PC-3 (cell line): ENCODE results near the gene PSMD7. TPM values are rescaled to one million over a fixed set of nuclear protein-coding genes. Genes with fewer than 3 reads are reported as not detected.

Source experiments
- ATAC-seq: fragments of 200-7000 bp; cut with Tn5 transposase; 2 replicates; pipeline ENCODE4 v1.9.1; 2020; ENCODE audit warnings: mild to moderate bottlenecking, moderate library complexity
- BruUV-seq: library from RNA; stranded (reverse); fragments of 400-500 nt; replicated peaks from 2 replicates; lab custom pipeline; 2021; lab: Mats Ljungman, UMichigan
- CTCF ChIA-PET: fragments of 300-600 bp; sonication (Branson Sonifier 250); formaldehyde crosslinking; loops from one replicate; lab custom pipeline; 2022; ENCODE audit warnings: antibody characterized with exemption; lab: Charles Lee
- POLR2A ChIA-PET: fragments of 300-600 bp; sonication (Branson Sonifier 250); formaldehyde crosslinking; loops from one replicate; lab custom pipeline; 2022; ENCODE audit warnings: antibody characterized with exemption; ENCODE audit not compliant: unreplicated experiment; lab: Charles Lee
- DNase-seq: peaks from one replicate; pipeline ENCODE4 v3.0.0-alpha.2; 2015
- H2AFZ ChIP-seq: fragments of 300-600 bp; sonication (generic); 2 replicates; pipeline ENCODE4 v1.6.0; 2016; ENCODE audit warnings: antibody characterized with exemption, low read length
- H3F3A ChIP-seq: fragments of 300-600 bp; sonication (generic); one replicate; pipeline ENCODE4 v1.6.0; 2017; ENCODE audit warnings: antibody characterized with exemption, low read length, control low read depth, mild to moderate bottlenecking; ENCODE audit not compliant: unreplicated experiment
- H3K27ac ChIP-seq: fragments of 300-600 bp; sonication (generic); 2 replicates; pipeline ENCODE4 v1.5.1; 2016; ENCODE audit warnings: mild to moderate bottlenecking, low read length
- H3K27me3 ChIP-seq: fragments of 300-600 bp; sonication (generic); 2 replicates; pipeline ENCODE4 v1.6.1; 2016; ENCODE audit warnings: low read length, mixed read lengths
- H3K36me3 ChIP-seq: fragments of 300-600 bp; sonication (generic); 2 replicates; pipeline ENCODE4 v1.6.1; 2016; ENCODE audit warnings: low read depth, mixed run types, low read length, mixed read lengths
- H3K4me1 ChIP-seq: fragments of 300-600 bp; sonication (generic); 2 replicates; pipeline ENCODE4 v1.5.1; 2016; ENCODE audit warnings: low read length; ENCODE audit not compliant: insufficient read depth
- H3K4me2 ChIP-seq: fragments of 300-600 bp; sonication (generic); 2 replicates; pipeline ENCODE4 v1.6.0; 2016; ENCODE audit warnings: low read length
- H3K4me3 ChIP-seq: fragments of 300-600 bp; sonication (generic); 2 replicates; pipeline ENCODE4 v1.5.1; 2016; ENCODE audit warnings: mild to moderate bottlenecking, low read length, mixed read lengths
- H3K79me2 ChIP-seq: fragments of 300-600 bp; sonication (generic); 2 replicates; pipeline ENCODE4 v1.6.1; 2017; ENCODE audit warnings: low read length, mixed read lengths
- H3K9ac ChIP-seq: fragments of 300-600 bp; sonication (generic); 2 replicates; pipeline ENCODE4 v1.6.0; 2016; ENCODE audit warnings: mild to moderate bottlenecking, low read length
- H3K9me2 ChIP-seq: fragments of 300-600 bp; sonication (generic); replicated peaks from 2 replicates; pipeline ENCODE4 v1.6.1; 2016; ENCODE audit warnings: mixed run types, low read length, mixed read lengths
- H3K9me3 ChIP-seq: fragments of 300-600 bp; sonication (generic); 2 replicates; pipeline ENCODE4 v1.6.1; 2016; ENCODE audit warnings: low read length, mixed read lengths
- H4K20me1 ChIP-seq: fragments of 300-600 bp; sonication (generic); 2 replicates; pipeline ENCODE4 v1.6.1; 2016; ENCODE audit warnings: low read length, mixed read lengths
- CTCF ChIP-seq: fragments of 300-600 bp; sonication (generic); conservative IDR thresholded peaks from 2 replicates; pipeline ENCODE4 v1.5.1; 2017; ENCODE audit warnings: antibody characterized with exemption, low read depth, mild to moderate bottlenecking, low read length
- EZH2 ChIP-seq: fragments of 300-600 bp; sonication (generic); IDR thresholded peaks from one replicate; pipeline ENCODE4 v1.6.1; 2017; ENCODE audit warnings: antibody characterized with exemption, mild to moderate bottlenecking, low read length; ENCODE audit not compliant: unreplicated experiment
- EZH2phosphoT487 ChIP-seq: fragments of 300-600 bp; sonication (generic); IDR thresholded peaks from 2 replicates; pipeline ENCODE4 v1.6.1; 2018; ENCODE audit warnings: mild to moderate bottlenecking, antibody characterized with exemption, low read length, borderline replicate concordance
- intact Hi-C: fragments of 100-400 bp; cut with micrococcal nuclease; formaldehyde crosslinking; loops from 2 replicates; pipeline ENCODE4 v1.9.0; 2023
- total RNA-seq: library from RNA; depleted of rRNA; stranded (reverse); fragments of >200 nt; gene quantifications from 2 replicates; pipeline ENCODE4 v1.2.3, GENCODE V29; 2014

The PSMD7 gene
- total RNA-seq, 1 experiment from 2014 or later, result 70.3 TPM

GRCh38 chr16:74283716-74284115 is 12.9 kb upstream of the PSMD7 start:
- DNase-seq, result no peak
- H3K9me3 ChIP-seq, result no peaks in the 10 kb centered on the region
- H3K4me2 ChIP-seq, result no peak overlapping the region
- H2AFZ ChIP-seq, result no peak overlapping the region
- no peak overlapping the region for H3K9ac ChIP-seq
- H3K27ac ChIP-seq, result no peak overlapping the region
- H4K20me1 ChIP-seq, result no peaks in the 10 kb centered on the region
- H3K9me2 ChIP-seq, result no peaks in the 10 kb centered on the region
- H3K4me1 ChIP-seq, result no peaks in the 10 kb centered on the region
- ChIA-PET CTCF (no interaction called here), POLR2A (no interaction called here)
- no peaks in the 10 kb centered on the region for H3K79me2 ChIP-seq
- 0 out of 2 replicates have a peak, but pooled peaks cover 6% of the 10 kb centered on the region for H3K27me3 ChIP-seq
- intact Hi-C loops, result no loop called here
- no peak for ATAC-seq
- no peaks in the 10 kb centered on the region for H3K36me3 ChIP-seq
- H3K4me3 ChIP-seq, result no peak overlapping the region
- BruUV-seq, result no TSS peak
- no peaks in the 10 kb centered on the region for H3F3A ChIP-seq
- no peak for TF ChIP-seq CTCF
- no peak for TF ChIP-seq EZH2
- no peak for TF ChIP-seq EZH2phosphoT487

GRCh38 chr16:74288065-74288464 is 8.5 kb upstream of the PSMD7 start:
- ATAC-seq, result no peak
- no TSS peak for BruUV-seq
- H3K9me2 ChIP-seq, result no peaks in the 10 kb centered on the region
- intact Hi-C loops, result no loop called here
- H3K27ac ChIP-seq, result no peak overlapping the region
- H3K9me3 ChIP-seq, result no peaks in the 10 kb centered on the region
- H3K27me3 ChIP-seq, result no peaks in the 10 kb centered on the region
- CTCF ChIA-PET, result no interaction called here
- H3F3A ChIP-seq, result no peaks in the 10 kb centered on the region
- TF ChIP-seq EZH2 (no peak), EZH2phosphoT487 (no peak), CTCF (no peak)
- H3K4me3 ChIP-seq, result no peak overlapping the region
- no peak overlapping the region for H3K9ac ChIP-seq
- DNase-seq, result no peak
- no peaks in the 10 kb centered on the region for H3K4me1 ChIP-seq
- H2AFZ ChIP-seq, result no peak overlapping the region
- H3K79me2 ChIP-seq, result no peaks in the 10 kb centered on the region
- no peaks in the 10 kb centered on the region for H3K36me3 ChIP-seq
- POLR2A ChIA-PET, result no interaction called here
- no peak overlapping the region for H3K4me2 ChIP-seq
- H4K20me1 ChIP-seq, result no peaks in the 10 kb centered on the region

GRCh38 chr16:74290356-74290755 is 6.3 kb upstream of the PSMD7 start:
- H3K27me3 ChIP-seq, result no peaks in the 10 kb centered on the region
- ChIA-PET POLR2A (no interaction called here), CTCF (no interaction called here)
- H3K36me3 ChIP-seq, result no peaks in the 10 kb centered on the region
- H3K4me3 ChIP-seq, result no peak overlapping the region
- no peaks in the 10 kb centered on the region for H4K20me1 ChIP-seq
- no peaks in the 10 kb centered on the region for H3F3A ChIP-seq
- intact Hi-C loops, result no loop called here
- H3K79me2 ChIP-seq, result no peaks in the 10 kb centered on the region
- TF ChIP-seq CTCF (no peak), EZH2phosphoT487 (no peak), EZH2 (no peak)
- no peaks in the 10 kb centered on the region for H3K9me3 ChIP-seq
- no peak for DNase-seq
- 0 out of 2 replicates have a peak, but pooled peaks cover 1% of the 10 kb centered on the region for H3K4me1 ChIP-seq
- H3K27ac ChIP-seq, result no peak overlapping the region
- no TSS peak for BruUV-seq
- no peak overlapping the region for H3K4me2 ChIP-seq
- H3K9me2 ChIP-seq, result no peaks in the 10 kb centered on the region
- H3K9ac ChIP-seq, result no peak overlapping the region
- ATAC-seq, result no peak
- no peak overlapping the region for H2AFZ ChIP-seq
